22Rv1 (cell line): ENCODE data around the gene HPSE2.
A peak's percentile ranks its signal among the peaks of the same experiment; 100 is the strongest.

Experiments
- H3K27ac ChIP-seq: fragments of 450-650 bp; 2 replicates; pipeline ENCODE4 v1.5.1; 2017
- ZFX ChIP-seq: fragments of 450-650 bp; IDR thresholded peaks from 2 replicates; pipeline ENCODE4 v1.6.1; 2017; ENCODE audit warnings: antibody characterized with exemption, borderline replicate concordance
- TF ChIP-seq, protein P1 (sequence below): fragments of 450-650 bp; IDR thresholded peaks from 2 replicates; pipeline ENCODE4 v1.5.1; 2017; ENCODE audit warnings: mild to moderate bottlenecking

The HPSE2 gene

DNA sequence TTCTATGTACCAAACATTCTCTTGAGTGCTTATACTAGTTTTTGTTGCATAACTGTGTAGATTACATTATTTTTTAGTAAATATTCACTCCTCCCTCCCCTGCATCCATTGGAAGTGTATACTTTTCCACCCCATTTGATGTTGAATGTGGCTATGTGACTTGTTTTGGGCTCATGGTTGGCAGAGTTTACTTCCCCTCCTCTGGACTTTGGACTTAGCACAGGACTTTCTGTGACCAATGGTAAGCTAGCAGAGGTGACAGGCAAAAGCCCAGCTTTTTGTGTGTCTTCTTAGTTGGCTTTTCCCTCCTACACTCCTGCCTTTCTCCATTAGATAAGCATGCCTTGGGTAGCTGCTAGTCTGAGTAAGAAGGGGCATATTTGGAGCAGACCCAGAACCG, 353.9 kb downstream of the HPSE2 start:
- TF ChIP-seq ZFX = no peak
- TF ChIP-seq, protein P1, sequence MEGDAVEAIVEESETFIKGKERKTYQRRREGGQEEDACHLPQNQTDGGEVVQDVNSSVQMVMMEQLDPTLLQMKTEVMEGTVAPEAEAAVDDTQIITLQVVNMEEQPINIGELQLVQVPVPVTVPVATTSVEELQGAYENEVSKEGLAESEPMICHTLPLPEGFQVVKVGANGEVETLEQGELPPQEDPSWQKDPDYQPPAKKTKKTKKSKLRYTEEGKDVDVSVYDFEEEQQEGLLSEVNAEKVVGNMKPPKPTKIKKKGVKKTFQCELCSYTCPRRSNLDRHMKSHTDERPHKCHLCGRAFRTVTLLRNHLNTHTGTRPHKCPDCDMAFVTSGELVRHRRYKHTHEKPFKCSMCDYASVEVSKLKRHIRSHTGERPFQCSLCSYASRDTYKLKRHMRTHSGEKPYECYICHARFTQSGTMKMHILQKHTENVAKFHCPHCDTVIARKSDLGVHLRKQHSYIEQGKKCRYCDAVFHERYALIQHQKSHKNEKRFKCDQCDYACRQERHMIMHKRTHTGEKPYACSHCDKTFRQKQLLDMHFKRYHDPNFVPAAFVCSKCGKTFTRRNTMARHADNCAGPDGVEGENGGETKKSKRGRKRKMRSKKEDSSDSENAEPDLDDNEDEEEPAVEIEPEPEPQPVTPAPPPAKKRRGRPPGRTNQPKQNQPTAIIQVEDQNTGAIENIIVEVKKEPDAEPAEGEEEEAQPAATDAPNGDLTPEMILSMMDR = no peak
- H3K27ac ChIP-seq = peak overlapping the region; percentile 35

DNA sequence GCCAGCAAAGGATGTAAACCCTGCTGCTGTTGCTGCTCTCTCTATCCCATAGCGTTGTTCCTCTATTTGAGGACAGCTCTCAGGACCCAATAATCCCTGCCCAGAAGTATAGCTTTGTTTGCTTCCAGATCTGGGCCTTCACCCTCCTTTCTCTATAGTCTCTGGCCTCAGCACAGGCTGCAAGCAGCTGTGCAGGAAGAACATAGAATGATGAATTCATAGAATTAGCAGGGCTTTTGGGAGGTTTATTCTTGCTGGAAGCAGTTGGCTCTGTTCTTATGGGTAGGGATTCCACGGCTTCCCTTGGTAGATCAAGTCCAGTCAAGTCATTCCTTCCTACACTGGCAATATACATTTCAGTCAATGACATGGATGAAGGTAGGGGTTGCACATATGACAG, 354.7 kb downstream of the HPSE2 start:
- H3K27ac ChIP-seq = no peak overlapping the region
- no peak for TF ChIP-seq ZFX
- TF ChIP-seq, protein P1 = no peak

DNA sequence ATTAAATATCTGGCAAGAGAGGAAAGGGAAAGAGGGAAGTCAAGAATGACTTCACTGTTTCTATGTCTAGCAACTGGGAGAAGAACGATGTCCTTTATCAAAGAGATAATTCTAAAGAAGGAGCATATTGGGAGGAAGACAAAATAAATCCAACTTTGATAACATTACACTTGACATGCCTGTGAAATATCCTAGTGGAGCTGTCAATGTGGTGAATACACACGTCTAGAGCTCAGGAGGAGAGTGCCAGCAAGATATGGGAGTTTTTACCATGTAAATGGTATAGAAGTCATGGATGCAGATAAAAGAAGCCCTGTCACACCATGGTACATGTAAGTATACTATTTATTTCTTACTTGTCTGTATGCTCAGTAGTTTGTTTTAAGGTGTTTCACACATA, 356.7 kb downstream of the HPSE2 start:
- H3K27ac ChIP-seq = no peak overlapping the region
- TF ChIP-seq ZFX = no peak
- TF ChIP-seq, protein P1 = no peak

DNA sequence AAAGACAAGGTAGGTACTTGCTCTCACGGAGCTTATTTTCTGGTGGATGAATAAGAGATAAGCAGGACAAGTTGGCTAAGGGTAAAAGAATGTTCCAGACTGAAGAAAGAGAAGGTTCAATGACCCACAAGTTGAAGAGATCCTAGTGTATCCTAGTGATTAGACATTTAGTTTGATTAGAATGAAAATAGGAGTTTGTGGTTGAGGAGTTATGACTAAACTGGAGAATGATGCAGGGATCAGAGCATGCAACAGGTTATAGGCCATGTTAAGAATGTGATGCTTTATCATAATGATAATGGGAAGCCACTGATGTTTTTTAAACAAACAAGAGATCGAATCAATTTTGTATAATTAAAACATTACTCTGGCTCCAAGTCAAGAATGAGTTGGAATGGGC, 357.2 kb downstream of the HPSE2 start:
- TF ChIP-seq, protein P1 = no peak
- TF ChIP-seq ZFX = no peak

DNA sequence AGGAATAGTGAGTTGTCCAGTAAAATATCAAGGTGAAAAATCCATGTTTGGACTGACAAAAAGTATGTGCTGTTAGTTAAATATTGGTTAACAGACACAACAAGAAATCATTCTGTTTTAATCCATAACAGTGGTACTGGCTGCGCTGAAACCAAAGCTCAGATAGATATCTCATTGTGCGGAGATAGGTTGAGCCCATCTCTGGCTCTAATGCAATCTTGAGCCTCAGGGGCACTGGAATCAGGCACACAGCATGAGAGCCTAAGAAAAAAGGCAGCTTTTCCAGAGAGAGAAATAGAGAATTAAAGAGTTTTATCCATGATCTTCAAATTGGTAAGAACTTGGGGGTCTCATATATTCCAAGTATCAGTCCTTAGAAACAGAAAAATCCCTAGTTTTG, 373.7 kb downstream of the HPSE2 start:
- TF ChIP-seq, protein P1 = no peak
- TF ChIP-seq ZFX = no peak
- H3K27ac ChIP-seq = no peak overlapping the region

More for the DNA sequence above, 357.2 kb downstream of the HPSE2 start:
- no peak overlapping the region for H3K27ac ChIP-seq

DNA sequence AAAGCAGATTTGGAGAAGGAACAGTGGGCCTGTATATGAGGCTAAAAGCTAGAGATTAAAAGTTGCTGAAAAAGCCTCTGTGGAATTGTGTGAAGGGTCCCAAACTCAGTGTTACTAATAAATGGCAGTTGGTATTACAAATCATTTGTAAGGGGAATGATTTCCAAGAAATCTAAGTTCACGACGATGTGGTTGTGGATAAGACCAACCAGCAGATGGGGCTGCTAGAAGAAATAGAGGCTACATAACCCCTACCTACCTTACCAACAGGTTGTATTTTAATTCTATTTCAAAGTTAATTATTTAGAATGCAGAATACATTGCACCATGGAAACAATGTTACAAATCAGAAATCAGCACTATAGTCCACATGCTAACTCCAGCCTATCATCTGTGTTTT, 377.1 kb downstream of the HPSE2 start:
- TF ChIP-seq ZFX = no peak
- TF ChIP-seq, protein P1 = peak; percentile 48; the same call in 1 of the 2 replicates
- no peak overlapping the region for H3K27ac ChIP-seq

DNA sequence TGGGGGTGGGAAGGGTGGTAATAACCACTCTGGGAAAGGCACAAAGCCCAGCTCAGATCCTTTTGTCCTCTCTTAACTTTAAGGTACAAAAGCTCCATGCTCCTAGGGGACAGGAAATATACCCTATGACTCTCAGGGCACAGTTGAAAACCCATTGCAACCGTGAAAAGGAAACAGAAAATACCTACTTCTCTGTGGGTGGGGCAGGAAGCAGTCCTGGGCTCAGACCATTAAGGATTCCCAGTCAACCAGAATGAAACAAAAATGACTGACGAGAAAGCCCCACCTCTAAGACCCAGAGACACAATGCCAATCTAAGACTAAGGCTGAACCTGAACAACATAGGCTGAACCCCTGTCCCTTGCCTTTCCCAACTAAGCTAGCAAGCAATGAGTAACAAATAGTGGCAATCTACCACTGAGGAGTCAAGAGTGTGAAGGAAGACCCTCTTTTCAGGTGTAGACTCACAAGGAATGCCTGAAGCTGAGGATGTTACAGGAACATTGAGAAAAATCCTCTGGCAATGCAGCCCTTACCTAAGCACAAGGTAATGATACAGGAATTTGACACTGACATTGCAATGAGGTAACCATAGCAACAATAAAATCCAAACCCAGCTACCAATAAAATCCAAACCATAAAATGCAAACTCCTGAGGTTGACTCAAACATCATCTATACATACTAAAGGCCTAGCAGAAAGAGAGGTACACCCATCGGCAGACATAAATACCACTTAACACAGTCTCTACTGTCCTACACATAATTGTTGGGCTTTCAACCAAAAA, 380.1 kb downstream of the HPSE2 start:
- TF ChIP-seq ZFX = no peak
- TF ChIP-seq, protein P1 = no peak
- H3K27ac ChIP-seq = no peak overlapping the region
